Activated B cell treated with CpG ODN at 0.5 μM for 24 hours (primary cell): ENCODE data around the gene SLC25A30. TPM values are rescaled to one million over a fixed set of nuclear protein-coding genes. Genes with fewer than 3 reads are reported as not detected.
A peak's percentile ranks its signal among the peaks of the same experiment; 100 is the strongest.
"Not testable (repeated sequence)": the region's sequence is repeated elsewhere in the genome, so short reads cannot be mapped to it uniquely, and the experiment has no call there.

Source experiments
- ATAC-seq: fragments of 200-7000 bp; cut with Tn5 transposase; one replicate; pipeline ENCODE4 v1.10.0; 2021; ENCODE audit warnings: low read depth, mild to moderate bottlenecking, moderate library complexity
- CTCF ChIA-PET: fragments of 350-600 bp; sonication (Branson Sonifier 250); formaldehyde crosslinking; loops from one replicate; lab custom pipeline; 2021; ENCODE audit warnings: antibody characterized with exemption; lab: Charles Lee
- POLR2A ChIA-PET: fragments of 350-600 bp; sonication (Branson Sonifier 250); formaldehyde crosslinking; loops from one replicate; lab custom pipeline; 2021; ENCODE audit warnings: antibody characterized with exemption; lab: Charles Lee
- DNase-seq: peaks from one replicate; pipeline ENCODE4 v3.0.0; 2022
- H3K27ac Mint-ChIP-seq: one replicate; pipeline ENCODE4 v1.8.0; 2020; ENCODE audit warnings: mixed read lengths
- H3K27me3 Mint-ChIP-seq: one replicate; pipeline ENCODE4 v1.8.0; 2021; ENCODE audit warnings: mixed read lengths
- H3K36me3 Mint-ChIP-seq: one replicate; pipeline ENCODE4 v1.8.0; 2021; ENCODE audit warnings: low read depth, mixed read lengths
- H3K4me1 Mint-ChIP-seq: one replicate; pipeline ENCODE4 v1.8.0; 2021; ENCODE audit warnings: mixed read lengths
- H3K4me3 Mint-ChIP-seq: one replicate; pipeline ENCODE4 v1.8.0; 2020; ENCODE audit warnings: mild to moderate bottlenecking, mixed read lengths
- H3K9me3 Mint-ChIP-seq: one replicate; pipeline ENCODE4 v1.8.0; 2020; ENCODE audit warnings: mixed read lengths
- intact Hi-C: fragments of 100-400 bp; cut with micrococcal nuclease; formaldehyde crosslinking; loops from one replicate; pipeline ENCODE4 v1.15.1; 2024
- total RNA-seq: library from RNA; stranded (reverse); gene quantifications from 2 replicates; pipeline ENCODE4 v1.2.3, GENCODE V29; 2022
- TF ChIP-seq, protein P1 (sequence below): fragments of 200-600 bp; IDR thresholded peaks from one replicate; pipeline ENCODE4 v1.8.0; 2022; ENCODE audit warnings: antibody characterized with exemption, mild to moderate bottlenecking

The SLC25A30 gene
- total RNA-seq, 1 donor from 2014 or later, result 19.3 TPM

DNA sequence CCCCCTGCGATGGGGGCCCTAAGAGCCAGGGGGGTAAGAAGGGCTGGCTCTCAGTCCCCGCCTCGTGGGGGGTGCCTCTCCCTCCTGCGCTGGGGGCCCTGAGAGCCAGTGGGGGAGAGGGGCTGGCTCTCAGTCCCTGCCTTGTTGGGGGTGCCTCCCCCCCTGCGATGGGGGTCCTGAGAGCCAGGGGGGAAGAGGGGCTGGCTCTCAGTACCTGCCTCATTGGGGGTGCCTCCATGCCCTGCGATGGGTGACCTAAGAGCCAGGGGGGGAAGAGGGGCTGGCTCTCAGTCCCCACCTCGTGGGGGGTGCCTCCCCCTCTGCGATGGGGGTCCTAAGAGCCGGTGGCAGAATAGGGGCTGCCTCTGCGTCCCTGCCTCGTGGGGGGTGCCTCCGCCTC lies 40.9 kb downstream of the SLC25A30 start:
- H3K4me1 Mint-ChIP-seq, H3K9me3 Mint-ChIP-seq, DNase-seq, CTCF ChIA-PET, H3K4me3 Mint-ChIP-seq, H3K27me3 Mint-ChIP-seq, intact Hi-C loops, H3K36me3 Mint-ChIP-seq, H3K27ac Mint-ChIP-seq, ATAC-seq: not testable (repeated sequence)
- POLR2A ChIA-PET, result interaction anchor here (0.6 kb wide), 1 partner anchor 35 kb away, joined by 4 read pairs; no protein-coding TSS in a partner anchor

DNA sequence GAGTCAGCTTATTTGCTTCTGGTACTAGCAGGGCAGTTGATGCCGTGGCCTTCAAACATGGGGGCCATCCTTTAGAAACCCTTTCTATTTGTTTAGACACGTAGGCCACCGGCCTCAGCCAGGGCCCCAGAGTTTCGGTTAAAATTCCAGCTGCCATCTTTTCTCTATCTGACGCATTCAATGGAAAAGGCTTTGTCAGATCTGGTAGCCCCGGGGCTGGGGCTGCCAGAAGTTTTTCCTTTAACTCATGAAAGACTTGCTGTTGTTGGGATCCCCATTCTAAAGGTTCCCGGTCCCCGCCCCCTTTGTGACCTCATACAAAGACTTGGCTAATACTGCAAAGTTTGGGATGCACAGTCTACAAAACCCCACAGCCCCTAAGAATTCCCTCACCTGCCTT lies 41.5 kb downstream of the SLC25A30 start:
- H3K36me3 Mint-ChIP-seq, CTCF ChIA-PET, H3K4me1 Mint-ChIP-seq, DNase-seq, POLR2A ChIA-PET, H3K27ac Mint-ChIP-seq, H3K27me3 Mint-ChIP-seq, H3K9me3 Mint-ChIP-seq, H3K4me3 Mint-ChIP-seq, ATAC-seq, intact Hi-C loops: not testable (repeated sequence)

DNA sequence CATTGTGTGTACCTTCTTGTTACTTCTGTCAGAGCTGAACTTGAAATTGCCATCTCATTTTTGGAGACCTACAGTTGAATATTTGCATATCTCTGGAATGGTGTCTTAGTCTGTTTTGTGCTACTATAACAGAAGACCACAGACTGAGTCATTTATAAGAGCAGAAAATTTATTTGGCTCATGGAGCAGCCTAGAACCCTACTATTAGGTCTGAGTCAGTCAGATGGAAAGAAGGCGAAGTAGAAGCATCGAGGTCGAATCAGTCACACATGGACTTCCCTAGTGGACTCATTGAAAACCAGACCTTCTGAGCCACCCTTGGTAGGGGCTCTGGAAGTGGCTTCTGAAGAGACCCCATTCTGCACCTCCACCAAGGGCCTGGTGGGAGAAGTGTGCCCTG lies 43.3 kb downstream of the SLC25A30 start:
- Mint-ChIP-seq H3K4me1 (peaks cover 6% of the 10 kb centered on the region), H3K4me3 (no peak overlapping the region), H3K27ac (no peak overlapping the region), H3K36me3 (no peaks in the 10 kb centered on the region), H3K9me3 (no peaks in the 10 kb centered on the region), H3K27me3 (no peaks in the 10 kb centered on the region)
- DNase-seq (no peak), ATAC-seq (no peak)
- ChIA-PET POLR2A (no interaction called here), CTCF (no interaction called here)
- TF ChIP-seq, protein P1, sequence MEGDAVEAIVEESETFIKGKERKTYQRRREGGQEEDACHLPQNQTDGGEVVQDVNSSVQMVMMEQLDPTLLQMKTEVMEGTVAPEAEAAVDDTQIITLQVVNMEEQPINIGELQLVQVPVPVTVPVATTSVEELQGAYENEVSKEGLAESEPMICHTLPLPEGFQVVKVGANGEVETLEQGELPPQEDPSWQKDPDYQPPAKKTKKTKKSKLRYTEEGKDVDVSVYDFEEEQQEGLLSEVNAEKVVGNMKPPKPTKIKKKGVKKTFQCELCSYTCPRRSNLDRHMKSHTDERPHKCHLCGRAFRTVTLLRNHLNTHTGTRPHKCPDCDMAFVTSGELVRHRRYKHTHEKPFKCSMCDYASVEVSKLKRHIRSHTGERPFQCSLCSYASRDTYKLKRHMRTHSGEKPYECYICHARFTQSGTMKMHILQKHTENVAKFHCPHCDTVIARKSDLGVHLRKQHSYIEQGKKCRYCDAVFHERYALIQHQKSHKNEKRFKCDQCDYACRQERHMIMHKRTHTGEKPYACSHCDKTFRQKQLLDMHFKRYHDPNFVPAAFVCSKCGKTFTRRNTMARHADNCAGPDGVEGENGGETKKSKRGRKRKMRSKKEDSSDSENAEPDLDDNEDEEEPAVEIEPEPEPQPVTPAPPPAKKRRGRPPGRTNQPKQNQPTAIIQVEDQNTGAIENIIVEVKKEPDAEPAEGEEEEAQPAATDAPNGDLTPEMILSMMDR, result no peak
- intact Hi-C loops, result no loop called here

DNA sequence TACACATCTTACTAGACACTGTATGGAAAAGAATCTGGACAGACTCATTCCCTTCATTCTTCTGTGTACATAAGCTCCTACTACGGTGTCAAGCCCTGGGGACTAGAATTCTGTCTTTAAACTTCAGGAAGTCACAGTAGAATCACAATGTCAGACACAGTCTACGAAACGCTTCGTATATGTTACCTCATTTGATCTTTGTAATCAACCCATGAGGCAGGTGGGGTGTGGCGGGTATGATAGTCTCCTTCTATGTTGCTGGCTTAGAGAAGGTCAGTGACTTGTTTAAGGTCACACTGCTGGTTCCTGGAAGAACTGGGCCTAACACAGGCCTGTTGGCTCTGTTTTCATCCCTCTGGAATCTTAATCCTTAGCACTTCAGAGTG lies 45.0 kb downstream of the SLC25A30 start:
- Mint-ChIP-seq H3K4me3 (no peak overlapping the region), H3K27ac (no peak overlapping the region), H3K4me1 (peaks cover 15% of the 10 kb centered on the region), H3K36me3 (no peaks in the 10 kb centered on the region), H3K27me3 (no peaks in the 10 kb centered on the region), H3K9me3 (no peaks in the 10 kb centered on the region)
- CTCF ChIA-PET, result interaction anchor here (4.3 kb wide), 1 partner anchor 21 kb away, joined by 26 read pairs; no protein-coding TSS in a partner anchor
- ATAC-seq (no peak), DNase-seq (no peak)
- TF ChIP-seq, protein P1, result no peak
- intact Hi-C loops, result no loop called here
- POLR2A ChIA-PET, result no interaction called here

DNA sequence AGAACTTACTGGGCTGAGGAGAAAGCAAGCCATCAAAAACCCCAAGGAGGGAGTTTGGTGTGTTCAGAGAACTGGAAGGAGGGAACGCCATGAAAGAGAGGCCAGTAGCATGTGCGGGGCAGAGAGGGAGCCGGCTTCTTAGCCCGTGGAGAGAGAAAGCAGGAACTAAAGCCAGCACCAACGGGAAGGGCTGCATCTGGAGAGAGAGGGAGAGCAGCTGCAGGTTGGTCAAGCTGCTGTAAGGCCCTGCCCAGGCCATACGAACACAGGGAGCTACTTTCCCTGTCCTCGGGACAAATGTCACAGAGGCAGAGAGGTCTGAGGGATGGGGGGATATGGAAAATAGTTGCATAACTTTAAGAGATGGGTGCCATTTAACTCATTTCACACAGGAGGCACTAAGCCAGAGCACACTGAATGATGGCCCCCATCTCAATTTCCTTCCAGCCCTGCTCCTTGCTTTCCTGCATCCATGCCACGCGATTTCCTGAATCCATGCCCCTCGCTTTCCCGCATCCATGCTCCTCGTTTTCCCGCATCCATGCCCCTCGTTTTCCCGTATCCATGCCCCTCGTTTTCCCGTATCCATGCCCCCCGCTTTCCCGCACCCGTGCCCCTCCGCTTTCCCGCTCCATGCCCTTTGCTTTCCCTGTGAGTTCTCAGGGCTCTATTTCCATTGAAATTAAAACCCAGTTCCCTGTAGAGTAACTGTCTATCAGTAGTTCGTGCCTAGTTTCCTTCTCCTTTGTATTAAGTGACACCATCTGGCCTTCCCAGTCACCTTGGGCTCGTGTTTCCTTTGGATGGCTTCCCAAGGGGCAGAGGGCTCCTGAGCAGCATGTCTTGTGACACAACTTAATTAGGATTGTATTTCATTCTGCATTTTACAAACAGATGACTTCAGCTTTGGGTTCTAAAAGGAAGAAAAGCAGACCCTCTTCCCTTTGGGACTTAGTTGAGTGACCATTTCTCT lies 45.7 kb downstream of the SLC25A30 start:
- H3K4me3 Mint-ChIP-seq, result no peak overlapping the region
- POLR2A ChIA-PET, result interaction anchor here (0.7 kb wide), 1 partner anchor 32 kb away, joined by 3 read pairs; no protein-coding TSS in a partner anchor
- no peak for DNase-seq
- CTCF ChIA-PET, result interaction anchor here (4.3 kb wide), 1 partner anchor 22 kb away, joined by 26 read pairs; no protein-coding TSS in a partner anchor
- intact Hi-C loops, result no loop called here
- TF ChIP-seq, protein P1, result no peak
- no peaks in the 10 kb centered on the region for H3K36me3 Mint-ChIP-seq
- no peaks in the 10 kb centered on the region for H3K27me3 Mint-ChIP-seq
- H3K9me3 Mint-ChIP-seq, result no peaks in the 10 kb centered on the region
- no peak overlapping the region for H3K27ac Mint-ChIP-seq
- ATAC-seq, result no peak
- H3K4me1 Mint-ChIP-seq, result peaks cover 22% of the 10 kb centered on the region

DNA sequence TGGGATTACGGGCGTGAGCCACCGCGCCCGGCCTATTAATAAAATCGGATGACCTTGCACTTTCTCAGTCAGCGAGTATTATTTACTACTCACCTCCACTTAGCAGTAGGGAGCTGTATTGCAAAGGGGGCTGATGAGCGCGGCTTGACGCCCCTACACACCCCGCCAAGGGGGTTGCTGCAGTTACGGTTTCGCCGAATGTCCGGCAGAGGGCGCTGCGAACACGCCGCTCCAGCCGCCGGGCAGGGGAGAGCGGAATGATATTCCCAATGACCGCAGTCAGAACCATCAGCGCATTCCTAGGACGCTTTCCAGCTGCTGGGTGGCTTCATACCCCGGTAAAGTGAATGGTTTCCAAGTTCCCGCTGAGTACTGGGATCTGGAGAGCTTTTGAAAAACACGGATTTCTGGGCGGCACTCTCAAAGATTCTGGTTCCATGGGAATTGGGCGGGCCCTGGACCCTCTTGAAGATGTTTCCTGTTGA lies 47.2 kb downstream of the SLC25A30 start:
- Mint-ChIP-seq H3K4me3 (no peak overlapping the region), H3K9me3 (no peaks in the 10 kb centered on the region), H3K27me3 (no peaks in the 10 kb centered on the region), H3K36me3 (peaks cover 2% of the 10 kb centered on the region), H3K27ac (no peak overlapping the region), H3K4me1 (peaks cover 32% of the 10 kb centered on the region)
- DNase-seq, result peak; percentile 48
- CTCF ChIA-PET, result interaction anchor here (0.7 to 4.3 kb wide), 8 partner anchors 14 to 324 kb away, joined by 3 to 26 read pairs (median 4); partner anchors contain the start of genes SLC25A30 and TPT1
- intact Hi-C loops, result loop anchor here (1.0 kb wide), 3 partner anchors 23 to 119 kb away; partner anchors contain the start of gene TPT1
- POLR2A ChIA-PET, result interaction anchor here (0.6 to 1.0 kb wide), 4 partner anchors 13 to 93 kb away, joined by 3 to 9 read pairs (median 4); partner anchors contain the start of genes COG3 and TPT1
- ATAC-seq, result no peak
- TF ChIP-seq, protein P1, result peak; percentile 97
